ENCODE results near the gene CSPG4.
"Not testable (repeated sequence)": the region's sequence is repeated elsewhere in the genome, so short reads cannot be mapped to it uniquely, and the experiment has no call there.

CSPG4 gene

DNA sequence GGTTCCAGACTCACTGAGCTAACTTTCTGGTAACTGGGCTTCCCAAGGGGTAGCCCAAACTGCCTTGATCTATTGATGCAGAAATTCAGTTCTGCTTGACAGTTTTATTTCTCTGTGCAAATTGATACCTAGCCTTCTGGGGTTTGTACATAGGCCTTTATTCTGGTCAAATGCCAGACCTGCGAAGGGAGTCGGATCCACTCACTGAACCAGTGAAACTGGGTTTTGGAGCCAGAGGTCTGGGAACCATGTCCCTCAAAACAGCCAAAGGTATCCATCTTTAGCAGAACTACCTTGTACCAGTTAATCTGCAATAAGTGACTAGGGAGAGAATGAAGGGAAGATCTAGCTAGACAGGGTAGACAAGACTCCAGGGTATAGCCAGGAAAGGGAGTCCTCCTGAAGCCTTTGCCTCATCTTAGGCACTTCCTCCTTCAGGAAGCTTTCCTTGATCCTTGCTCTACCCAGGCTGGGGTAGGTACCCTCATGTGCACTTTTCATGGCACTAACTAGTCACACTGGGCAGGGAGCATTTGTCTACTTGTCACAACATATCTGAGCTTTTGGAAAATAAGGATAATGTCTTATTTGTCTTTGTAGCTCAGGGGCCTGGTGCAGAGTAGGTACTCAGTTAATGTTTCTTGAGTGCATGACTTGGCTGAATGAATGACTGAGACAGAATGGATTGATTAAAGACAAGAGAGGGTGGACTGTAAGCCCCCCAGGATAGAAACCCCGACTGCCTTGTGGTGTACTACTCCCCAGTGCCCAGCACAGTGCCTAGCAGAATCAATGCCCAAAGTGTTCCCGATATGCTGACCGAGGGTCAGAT is 66.3 kb downstream of the CSPG4 start:
- DNase-seq: no peak

DNA sequence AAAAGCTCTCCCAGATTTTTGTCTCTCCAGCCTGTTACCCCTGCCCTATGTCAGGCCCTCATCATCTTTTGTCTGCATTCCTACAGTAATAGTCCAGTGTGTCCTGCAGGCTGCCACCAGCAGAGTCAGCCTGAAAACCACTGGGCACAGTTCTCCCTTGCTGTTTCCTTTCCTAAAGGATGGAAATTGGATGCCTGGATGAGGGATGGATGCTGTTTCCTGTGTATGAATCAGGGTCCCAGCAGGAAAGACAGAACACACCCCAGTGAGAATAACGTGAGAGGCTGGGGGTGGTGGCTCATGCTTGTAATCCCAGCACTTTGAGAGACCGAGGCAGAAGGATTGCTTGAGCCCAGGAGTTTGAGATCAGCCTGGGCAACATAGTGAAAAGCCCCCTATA is 68.3 kb downstream of the CSPG4 start:
- DNase-seq: no peak

DNA sequence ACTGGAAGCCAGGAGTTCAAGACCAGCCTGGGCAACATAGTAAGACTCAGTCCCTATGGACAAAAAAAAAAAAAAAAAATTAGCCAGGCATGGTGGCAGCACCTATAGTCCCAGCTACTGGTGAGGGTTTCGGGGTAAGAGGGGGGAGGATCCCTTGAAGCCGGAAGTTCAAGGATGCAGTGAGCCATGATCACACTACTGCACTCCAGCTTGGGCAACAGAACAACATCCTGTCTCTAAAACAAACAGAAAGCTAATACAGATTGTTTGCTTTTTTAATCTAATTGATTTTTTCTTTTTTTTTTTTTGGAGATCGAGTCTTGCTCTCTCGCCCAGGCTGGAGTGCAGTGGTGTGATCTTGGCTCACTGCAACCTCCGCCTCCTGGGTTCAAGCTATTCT is 71.0 kb downstream of the CSPG4 start:
- no peak for DNase-seq

DNA sequence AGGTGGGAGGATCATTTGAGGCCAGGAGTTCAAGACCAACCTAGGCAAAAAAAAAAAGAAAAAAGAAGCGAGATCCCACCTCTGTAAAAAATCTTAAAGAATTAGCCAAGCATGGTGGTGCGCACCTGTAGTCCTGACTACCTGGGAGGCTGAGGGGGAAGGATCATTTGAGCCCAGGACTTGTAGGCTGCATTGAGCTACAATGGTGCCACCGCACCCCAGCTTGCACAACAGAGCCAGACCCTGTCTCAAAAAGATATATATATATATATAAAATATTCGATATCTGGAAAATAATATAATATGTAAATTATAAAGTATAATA is 71.5 kb downstream of the CSPG4 start:
- no peak for DNase-seq

DNA sequence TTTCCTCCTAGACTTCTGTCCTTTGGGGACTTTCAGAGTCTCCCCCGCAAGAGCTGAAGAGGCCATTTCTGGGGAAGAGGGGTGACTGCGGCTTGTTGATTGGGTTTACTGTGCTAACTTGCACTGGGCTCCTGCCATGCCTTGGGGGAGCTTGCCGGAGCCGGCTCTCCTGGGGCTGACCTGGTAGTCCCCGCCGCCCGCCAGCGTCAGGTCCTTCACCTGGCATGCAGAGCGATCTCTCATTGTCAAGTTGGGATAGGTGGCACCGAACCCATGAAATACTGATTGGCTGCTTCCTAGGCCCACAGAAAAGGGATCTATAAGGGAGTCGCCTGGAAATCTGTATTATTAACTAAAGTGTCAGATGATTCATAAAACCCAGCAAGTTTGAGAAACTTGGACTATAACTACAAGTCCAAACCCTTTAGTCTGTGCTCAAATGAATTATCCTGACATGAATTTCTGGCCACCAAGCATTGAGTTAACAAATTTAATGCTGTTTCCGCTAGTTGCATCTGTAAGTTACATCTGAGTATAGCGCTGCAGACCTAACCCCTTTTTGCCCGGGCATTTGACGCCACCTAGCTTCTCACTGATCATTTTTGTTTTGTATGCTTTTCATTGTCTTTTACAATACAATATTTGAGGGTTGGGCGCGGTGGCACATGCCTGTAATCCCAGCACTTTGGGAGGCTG is 72.0 kb downstream of the CSPG4 start:
- peak; percentile 67 for DNase-seq

DNA sequence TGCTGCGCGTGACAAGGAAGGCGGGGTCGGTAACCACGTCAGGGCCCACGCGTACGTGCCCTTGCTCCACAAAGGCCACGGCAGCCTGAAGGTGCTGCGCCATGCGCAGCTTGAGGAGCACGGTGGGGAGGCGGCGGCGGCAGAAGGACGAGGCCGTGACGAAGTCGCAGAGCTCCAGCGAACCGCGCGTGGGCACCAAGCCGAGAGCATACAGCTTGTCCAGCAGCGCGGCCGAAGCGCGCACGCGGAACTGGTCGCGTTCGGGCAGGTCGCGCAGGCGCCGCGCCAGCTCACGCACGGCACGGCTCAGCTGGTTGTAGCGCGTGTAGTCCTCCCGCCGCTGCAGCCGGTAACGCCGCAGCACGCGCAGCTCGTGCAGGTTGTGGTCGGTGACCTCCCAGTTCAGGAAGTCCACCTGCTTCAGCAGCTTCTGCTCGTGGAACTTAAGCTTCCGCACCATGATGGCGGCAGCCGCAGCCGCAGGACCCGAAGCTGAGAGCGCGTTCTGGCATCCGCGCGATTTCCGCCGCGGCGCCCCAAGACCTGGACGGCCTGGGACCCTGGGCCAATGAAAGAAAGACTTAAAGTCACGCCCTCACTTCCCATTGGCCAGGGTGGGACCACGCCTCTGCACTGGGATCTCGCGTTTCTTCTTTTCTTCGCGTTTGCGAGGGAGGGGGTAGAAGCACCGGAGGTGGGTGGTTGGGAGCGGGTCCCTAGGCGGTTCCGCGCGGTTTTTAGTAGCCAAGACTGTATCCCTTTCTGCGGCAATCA is 72.8 kb downstream of the CSPG4 start, which contains the start of gene IMP3:
TSS of gene IMP3 (minus strand) at position 516 of the 774 bp plus-strand sequence. CDS start at position 460, 56 bp downstream.
- DNase-seq: peak; percentile 93

DNA sequence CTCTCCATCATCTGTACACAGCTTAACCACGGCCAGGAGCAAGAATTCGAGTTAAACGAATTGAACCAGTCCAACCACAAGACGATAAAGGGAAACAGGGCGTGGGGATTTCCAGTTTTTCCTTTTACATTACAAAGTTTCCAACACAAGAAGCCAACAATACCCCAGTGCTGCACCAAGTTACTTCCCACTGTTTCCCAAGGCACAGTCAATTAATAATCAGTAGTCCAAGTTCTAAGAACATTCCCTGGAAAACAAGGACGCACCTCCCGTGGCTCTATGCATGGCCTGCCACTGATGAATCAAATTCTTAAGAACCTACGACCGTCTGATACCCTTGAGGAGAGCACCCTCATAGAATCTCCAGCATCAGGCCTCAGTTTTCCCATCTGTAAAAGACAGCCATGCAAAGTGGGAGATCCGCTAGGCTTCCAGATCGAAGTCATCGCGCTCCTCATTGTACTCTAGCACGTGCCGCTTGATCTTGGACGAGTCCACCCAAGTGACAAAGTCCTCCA is 73.4 kb downstream of the CSPG4 start:
- DNase-seq: no peak

DNA sequence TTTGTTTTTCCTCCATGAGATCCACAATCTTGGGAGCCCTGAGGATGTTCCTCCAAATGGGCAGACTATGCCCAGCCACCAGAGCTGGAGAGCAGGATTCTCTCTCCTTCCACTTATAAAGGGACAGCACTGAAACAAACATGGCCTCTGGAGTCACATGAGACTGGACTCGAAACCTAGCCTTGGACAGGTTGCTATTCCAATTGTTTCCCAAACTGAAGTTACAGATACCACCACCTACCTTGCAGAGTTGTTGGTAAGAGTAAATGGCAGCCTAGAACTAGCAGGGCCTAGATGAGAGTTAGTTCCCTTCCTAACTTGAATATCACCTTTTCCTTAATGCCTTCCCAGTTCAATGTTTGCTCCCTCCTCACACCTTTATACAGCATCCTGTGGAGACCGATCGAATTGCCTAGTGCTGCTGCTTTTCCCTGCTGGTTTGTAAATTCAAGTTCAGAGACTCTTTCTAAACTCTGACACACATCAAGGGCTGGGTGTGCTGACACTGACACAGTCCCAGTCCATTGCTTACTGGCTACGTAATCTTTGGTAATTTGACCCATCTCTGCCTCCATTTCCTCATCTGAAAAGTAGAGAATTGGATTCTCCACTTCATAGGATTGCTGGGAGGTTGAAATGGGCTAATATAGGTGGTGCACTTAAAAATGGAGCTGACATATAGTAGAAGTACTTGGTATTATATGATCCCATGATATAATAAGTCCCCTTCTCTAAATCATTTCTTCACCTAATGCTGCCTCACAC is 75.2 kb downstream of the CSPG4 start:
- DNase-seq: no peak

DNA sequence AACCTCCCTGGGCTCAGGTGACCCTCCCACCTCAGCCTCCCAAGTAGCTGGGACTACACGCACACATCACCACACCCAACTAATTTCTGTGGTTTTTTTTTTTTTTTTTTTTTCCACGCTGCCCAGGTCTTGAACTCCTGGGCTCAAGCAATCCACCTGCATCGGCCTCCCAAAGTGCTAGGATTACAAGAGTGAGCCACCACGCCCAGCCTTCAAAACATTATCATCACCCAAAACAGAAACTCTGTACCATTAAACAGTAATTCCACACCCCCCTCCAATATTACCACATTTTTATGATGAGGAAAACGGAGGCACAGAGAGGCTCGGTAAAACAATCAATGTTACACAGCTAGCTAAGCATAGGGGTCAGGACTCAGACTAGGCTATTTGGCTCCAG is 76.6 kb downstream of the CSPG4 start:
- no peak for DNase-seq

DNA sequence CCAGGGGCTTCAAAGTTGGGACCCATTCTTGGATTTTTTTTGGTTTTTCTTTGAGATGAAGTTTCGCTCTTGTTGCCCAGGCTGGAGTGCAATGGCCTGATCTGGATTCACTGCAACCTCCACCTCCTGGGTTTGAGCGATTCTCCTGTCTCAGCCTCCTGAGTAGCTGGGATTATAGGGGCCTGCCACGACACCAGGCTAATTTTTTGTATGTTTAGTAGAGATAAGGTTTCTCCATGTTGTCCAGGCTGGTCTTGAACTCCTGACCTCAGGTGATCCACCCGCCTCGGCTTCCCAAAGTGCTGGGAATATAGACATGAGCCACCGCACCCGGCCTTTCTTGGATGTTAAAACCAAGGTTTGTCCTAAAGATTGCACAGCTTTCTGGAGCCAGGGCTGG is 78.7 kb downstream of the CSPG4 start:
- not testable (repeated sequence) for DNase-seq

DNA sequence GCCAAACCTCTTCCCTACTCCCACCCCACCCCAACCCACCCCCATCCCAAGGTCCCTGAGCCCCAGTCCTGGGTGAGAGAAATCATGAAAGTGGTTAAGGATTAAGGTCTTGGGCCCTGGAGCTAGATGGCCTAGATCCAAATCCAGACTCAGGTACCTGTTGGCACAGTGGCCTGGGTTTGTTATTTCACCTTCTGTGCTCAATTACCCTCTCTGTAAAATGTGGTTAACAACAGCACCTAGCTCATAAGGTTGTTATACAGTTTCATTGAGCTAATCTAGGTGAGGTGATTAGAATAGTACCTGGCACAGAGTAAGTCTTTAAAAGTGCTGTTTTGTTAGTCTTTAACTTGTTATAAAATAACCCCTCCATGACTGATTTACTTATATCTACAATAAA is 80.7 kb downstream of the CSPG4 start:
- no peak for DNase-seq

DNA sequence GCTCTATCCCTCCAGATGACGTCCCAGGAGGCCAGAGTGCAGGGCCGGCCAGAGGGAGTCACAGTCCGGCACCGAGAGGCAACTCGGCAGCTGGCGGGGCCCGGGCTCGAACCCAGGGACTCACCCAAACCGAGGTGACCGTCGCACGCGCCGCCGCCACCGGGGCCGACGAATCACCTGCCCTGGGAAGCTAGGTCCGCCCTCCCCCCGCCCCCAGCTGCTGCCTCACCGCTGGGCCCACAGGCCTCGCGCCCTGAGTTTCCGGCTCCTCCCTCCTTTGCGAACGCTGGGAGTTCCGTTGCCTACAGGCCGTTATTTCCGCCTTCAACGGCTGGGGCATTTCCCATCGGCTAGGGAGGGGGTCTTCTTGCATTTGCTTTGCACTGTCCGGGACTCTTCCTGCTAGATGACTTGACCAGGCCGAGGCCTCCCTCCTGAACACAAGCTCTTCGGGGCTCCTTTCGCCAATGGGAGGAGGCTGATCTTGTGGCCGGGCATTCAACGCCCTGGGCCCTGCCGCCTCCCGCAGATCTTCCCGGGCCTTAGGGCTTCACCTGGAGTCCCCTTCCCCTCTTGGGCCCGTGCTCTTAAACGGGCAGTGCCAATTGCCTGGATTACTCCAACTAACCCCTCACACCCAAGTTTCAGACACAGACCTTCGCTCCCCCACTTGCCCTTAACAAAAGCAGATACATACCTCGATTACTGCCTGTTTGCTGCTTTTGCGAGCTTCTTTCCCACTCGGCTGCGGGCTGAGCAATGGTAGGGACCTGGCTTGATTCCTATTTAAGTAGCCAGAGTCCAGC is 86.9 kb downstream of the CSPG4 start, which contains the start of gene SNUPN:
TSS of gene SNUPN (minus strand) at position 184 of the 806 bp plus-strand sequence. CDS start 4,674 bp downstream, outside the sequence.
- peak; percentile 97 for DNase-seq

Measured in CD4-positive, alpha-beta T cell treated with Interleukin-6 for 4 hours (primary cell).